ENCODE results near the gene ELN.

- TF ChIP-seq CTCF (conservative IDR thresholded peaks at IDR 0.05; ENCODE audit: low read depth, low read length): no peak
- TF ChIP-seq POLR2A (IDR thresholded peaks at IDR 0.05; ENCODE audit: low read depth, low read length): no peak
- no peak for TF ChIP-seq MAFK (IDR thresholded peaks at IDR 0.05; ENCODE audit: low read depth, low read length)
- no peak for TF ChIP-seq MAZ (IDR thresholded peaks at IDR 0.05; ENCODE audit: borderline replicate concordance, low read depth, low read length)
- TF ChIP-seq MXI1 (IDR thresholded peaks at IDR 0.05; ENCODE audit: borderline replicate concordance, low read depth, low read length): no peak
- no peak for TF ChIP-seq FOS (IDR thresholded peaks at IDR 0.05; ENCODE audit: low read depth, low read length)
- no peak for TF ChIP-seq RAD21 (IDR thresholded peaks at IDR 0.05; ENCODE audit: low read length)
- TF ChIP-seq NFE2L2 (IDR thresholded peaks at IDR 0.05; ENCODE audit: low read depth, low read length): no peak
- TF ChIP-seq RFX5 (IDR thresholded peaks at IDR 0.05; ENCODE audit: low read depth, low read length): no peak
- TF ChIP-seq USF2 (IDR thresholded peaks at IDR 0.05; ENCODE audit: low read depth, low read length): no peak
- no peak for TF ChIP-seq SMC3 (IDR thresholded peaks at IDR 0.05; ENCODE audit: low read depth, low read length)
- no peak for TF ChIP-seq RCOR1 (IDR thresholded peaks at IDR 0.05; ENCODE audit: insufficient replicate concordance, low read length)
- TF ChIP-seq ELK1 (IDR thresholded peaks at IDR 0.05; ENCODE audit: borderline replicate concordance, low read depth, low read length): no peak
- TF ChIP-seq CHD1 (IDR thresholded peaks at IDR 0.05; ENCODE audit: low read depth, low read length): no peak
Measured at GRCh38 chr7:74042746-74043522, 15.0 kb downstream of the ELN start.

All from IMR-90 (cell line).